ENCODE measurements around the gene C6orf52.

The C6orf52 gene

DNA sequence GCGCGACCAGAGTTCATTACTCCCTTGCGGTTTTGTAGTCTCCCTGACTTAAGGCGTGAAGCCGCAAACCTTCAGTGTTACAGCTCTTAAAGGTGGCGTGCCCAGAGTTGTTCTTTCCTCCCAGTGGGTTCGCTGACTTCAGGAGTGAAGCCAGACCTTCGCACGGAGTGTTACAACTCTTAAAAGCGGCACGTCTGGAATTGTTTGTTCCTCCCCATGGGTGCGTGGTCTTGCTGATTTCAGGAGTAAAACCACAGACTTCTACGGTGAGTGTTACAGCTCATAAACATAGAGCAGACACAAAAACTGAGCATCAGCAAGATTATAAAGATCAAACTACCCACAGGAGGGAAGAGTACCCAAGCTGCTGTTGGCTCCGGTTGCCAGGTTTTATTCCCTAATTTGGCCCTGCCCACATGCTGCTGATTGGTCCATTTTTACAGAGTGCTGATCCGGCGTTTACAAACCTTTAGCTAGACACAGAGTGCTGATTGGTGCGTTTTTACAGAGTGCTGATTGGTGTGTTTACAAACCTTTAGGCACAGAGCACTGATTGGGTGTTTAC, 38.8 kb upstream of the C6orf52 start:
- no peak for DNase-seq (ENCODE audit: extremely low read depth, low read depth)
- TF ChIP-seq, protein P1, sequence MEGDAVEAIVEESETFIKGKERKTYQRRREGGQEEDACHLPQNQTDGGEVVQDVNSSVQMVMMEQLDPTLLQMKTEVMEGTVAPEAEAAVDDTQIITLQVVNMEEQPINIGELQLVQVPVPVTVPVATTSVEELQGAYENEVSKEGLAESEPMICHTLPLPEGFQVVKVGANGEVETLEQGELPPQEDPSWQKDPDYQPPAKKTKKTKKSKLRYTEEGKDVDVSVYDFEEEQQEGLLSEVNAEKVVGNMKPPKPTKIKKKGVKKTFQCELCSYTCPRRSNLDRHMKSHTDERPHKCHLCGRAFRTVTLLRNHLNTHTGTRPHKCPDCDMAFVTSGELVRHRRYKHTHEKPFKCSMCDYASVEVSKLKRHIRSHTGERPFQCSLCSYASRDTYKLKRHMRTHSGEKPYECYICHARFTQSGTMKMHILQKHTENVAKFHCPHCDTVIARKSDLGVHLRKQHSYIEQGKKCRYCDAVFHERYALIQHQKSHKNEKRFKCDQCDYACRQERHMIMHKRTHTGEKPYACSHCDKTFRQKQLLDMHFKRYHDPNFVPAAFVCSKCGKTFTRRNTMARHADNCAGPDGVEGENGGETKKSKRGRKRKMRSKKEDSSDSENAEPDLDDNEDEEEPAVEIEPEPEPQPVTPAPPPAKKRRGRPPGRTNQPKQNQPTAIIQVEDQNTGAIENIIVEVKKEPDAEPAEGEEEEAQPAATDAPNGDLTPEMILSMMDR (IDR thresholded peaks at IDR 0.05; ENCODE audit: low read depth, low read length): no peak

DNA sequence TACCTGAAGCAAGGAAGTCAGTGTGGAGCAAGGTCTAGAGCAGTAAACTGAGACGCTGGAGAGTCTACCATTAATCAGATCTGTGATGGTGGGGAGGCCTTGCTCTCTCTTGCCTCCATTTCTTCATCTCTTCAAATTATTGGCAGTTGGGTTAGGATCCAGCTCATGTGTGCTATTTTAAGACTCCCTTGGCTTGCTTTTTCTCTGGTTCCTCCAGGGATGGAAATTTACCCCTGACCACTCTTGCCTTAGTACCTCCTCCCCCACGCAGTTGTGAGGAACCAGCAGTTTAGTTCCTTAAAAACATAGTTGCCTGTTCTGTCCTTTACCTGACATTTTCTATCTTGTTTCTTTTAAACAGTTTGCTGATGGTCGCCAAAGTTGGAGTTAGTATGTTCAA, 35.8 kb upstream of the C6orf52 start:
- TF ChIP-seq, protein P1 (IDR thresholded peaks at IDR 0.05; ENCODE audit: low read depth, low read length): no peak

DNA sequence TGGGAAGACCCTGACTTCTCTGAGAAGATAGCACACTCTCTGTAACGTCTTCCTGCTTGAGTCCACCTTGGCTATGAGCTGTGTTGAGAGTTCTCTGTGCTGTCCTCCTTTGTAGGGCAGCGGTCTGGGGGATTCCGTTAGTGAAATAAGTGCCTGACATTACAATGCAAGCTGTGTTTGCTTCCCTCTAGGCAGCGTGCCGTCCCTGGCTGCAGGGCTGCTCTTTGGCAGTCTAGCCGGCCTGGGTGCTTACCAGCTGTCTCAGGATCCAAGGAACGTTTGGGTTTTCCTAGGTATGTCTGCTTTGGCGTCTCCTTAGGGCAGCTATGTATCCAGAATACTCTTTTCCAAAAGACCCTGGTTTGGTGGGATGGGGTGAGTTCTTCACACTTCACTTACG, 31.3 kb upstream of the C6orf52 start:
- TF ChIP-seq, protein P1 (IDR thresholded peaks at IDR 0.05; ENCODE audit: low read depth, low read length): no peak
- DNase-seq (ENCODE audit: extremely low read depth, low read depth): no peak

More for the DNA sequence above, 35.8 kb upstream of the C6orf52 start:
- DNase-seq (ENCODE audit: extremely low read depth, low read depth): no peak

DNA sequence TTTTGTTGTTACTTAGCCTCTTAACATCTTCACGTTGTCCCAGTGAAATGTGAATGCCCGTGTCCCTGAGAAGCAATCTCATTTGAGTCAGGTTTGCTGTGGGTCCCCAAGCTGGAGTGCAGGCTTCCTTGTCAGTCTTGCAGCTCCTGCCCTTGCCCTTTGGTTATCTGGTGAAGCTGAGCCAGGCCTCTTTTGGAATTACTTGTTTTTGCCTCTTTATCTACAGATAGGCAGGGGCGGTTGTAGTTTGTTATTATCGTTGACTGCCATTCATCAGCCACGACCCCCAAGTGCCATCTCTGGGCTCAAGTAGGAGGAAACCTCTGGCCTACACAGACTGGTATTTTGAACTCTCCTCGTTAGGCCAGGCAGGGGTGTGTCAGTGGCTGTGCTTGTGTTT, 30.6 kb upstream of the C6orf52 start:
- DNase-seq (ENCODE audit: extremely low read depth, low read depth): no peak
- TF ChIP-seq, protein P1 (IDR thresholded peaks at IDR 0.05; ENCODE audit: low read depth, low read length): no peak

DNA sequence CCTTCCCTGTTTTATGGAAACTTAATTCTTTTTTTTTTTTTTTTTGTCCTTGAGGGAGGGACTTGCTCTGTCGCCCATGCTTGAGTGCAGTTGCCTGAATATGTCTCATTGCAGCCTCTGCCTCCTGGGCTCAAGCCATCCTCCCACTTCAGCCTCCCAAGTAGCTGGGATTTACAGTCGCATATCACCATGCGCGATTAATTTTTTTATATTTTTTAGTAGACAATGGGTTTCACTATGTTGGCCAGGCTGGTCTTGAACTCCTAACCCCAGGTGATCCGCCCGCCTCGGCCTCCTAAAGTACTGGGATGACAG, 29.1 kb upstream of the C6orf52 start:
- TF ChIP-seq, protein P1 (IDR thresholded peaks at IDR 0.05; ENCODE audit: low read depth, low read length): no peak
- DNase-seq (ENCODE audit: extremely low read depth, low read depth): no peak

DNA sequence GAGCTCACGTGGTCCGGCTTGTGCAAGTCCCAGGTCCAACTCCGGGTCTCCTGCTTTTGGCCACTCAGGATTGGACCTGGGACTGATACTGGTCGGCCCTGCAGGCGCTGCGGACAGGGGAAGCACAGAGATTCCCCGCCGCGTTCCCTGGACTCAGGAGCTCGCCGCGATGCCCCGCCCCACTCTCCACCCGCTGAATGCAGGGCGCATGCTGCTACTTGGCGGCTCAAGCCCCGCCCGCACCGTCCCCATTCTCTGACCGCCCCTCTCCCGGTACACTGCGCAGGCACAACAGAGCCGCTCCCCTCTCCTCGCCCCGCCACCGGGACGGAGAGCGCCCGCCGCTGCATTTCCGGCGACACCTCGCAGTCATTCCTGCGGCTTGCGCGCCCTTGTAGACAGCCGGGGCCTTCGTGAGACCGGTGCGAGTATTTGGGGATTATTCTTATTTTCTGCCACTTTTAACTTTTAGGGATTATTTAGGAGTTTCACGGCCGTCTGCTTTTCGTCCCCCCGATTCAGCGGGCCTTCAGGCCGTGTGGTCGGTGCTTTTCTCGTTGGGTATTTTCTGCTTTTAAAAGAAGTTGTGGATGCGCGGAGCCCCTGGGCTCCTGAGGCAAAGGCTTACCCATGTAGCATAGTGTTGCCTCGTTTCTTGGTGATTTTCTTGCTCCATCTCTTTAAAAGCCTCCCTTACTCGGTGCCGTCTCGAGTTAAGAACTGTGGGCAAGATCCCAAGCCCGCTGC, 28.6 kb upstream of the C6orf52 start, which contains the start of gene TMEM14C:
Gene TMEM14C, plus strand, starts transcription at position 251 of the 747 bp plus-strand sequence. CDS start 1,544 bp downstream, outside the sequence.
- DNase-seq (ENCODE audit: extremely low read depth, low read depth): peak; percentile 95
- TF ChIP-seq, protein P1 (IDR thresholded peaks at IDR 0.05; ENCODE audit: low read depth, low read length): no peak

DNA sequence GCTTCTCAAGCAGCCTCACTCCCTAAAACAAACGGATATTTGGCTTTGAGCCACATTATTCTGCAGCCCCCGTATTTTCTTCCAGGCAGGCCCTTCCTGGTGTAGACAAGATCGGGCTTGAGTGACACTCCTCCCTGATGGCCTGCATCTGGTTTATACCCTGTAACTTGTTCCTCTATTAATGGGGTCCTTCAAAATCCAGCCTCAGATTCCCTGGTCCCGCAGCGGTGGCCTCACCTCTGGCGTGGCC, 28.1 kb upstream of the C6orf52 start:
- TF ChIP-seq, protein P1 (IDR thresholded peaks at IDR 0.05; ENCODE audit: low read depth, low read length): no peak
- DNase-seq (ENCODE audit: extremely low read depth, low read depth): no peak

Measured in AG09319 (cell line).